GM12892 (cell line): ENCODE results near the gene PSG11.
"Not testable (repeated sequence)": the region's sequence is repeated elsewhere in the genome, so short reads cannot be mapped to it uniquely, and the experiment has no call there.

Experiments
- DNase-seq: peaks from one replicate; pipeline ENCODE4 v3.0.0; 2011; ENCODE audit not compliant: insufficient read length
- FAIRE-seq: peaks from 2 replicates; lab custom pipeline; 2011; peaks lifted over from hg19 to GRCh38; lab: Jason Lieb, UNC
- POLR2A ChIP-seq: IDR thresholded peaks from 2 replicates; pipeline ENCODE4 v1.6.1; 2011; ENCODE audit warnings: low read depth, low read length, control low read depth
- POLR2AphosphoS5 ChIP-seq: IDR thresholded peaks from 2 replicates; pipeline ENCODE4 v1.6.1; 2011; ENCODE audit warnings: low read depth, low read length, control low read depth
- TAF1 ChIP-seq: IDR thresholded peaks from 2 replicates; pipeline ENCODE4 v1.6.1; 2011; ENCODE audit warnings: low read depth, mild to moderate bottlenecking, control low read depth, low read length, borderline replicate concordance

PSG11 gene

GRCh38 chr19:42996161-42996560 lies 30.1 kb downstream of the PSG11 start:
- FAIRE-seq = not testable (repeated sequence)

GRCh38 chr19:42992029-42992604 lies 34.2 kb downstream of the PSG11 start:
- not testable (repeated sequence) for DNase-seq, FAIRE-seq

More at GRCh38 chr19:42996161-42996560, 30.1 kb downstream of the PSG11 start:
- not testable (repeated sequence) for DNase-seq

- no peak for TF ChIP-seq POLR2AphosphoS5
- no peak for TF ChIP-seq TAF1
- TF ChIP-seq POLR2A = no peak
- DNase-seq = no peak
- no peak for FAIRE-seq
Measured at GRCh38 chr19:42989851-42990250, 36.4 kb downstream of the PSG11 start.

GRCh38 chr19:42989186-42989585 lies 37.1 kb downstream of the PSG11 start:
- FAIRE-seq, DNase-seq: not testable (repeated sequence)

- FAIRE-seq, DNase-seq: not testable (repeated sequence)
Measured at GRCh38 chr19:42988206-42988605, 38.1 kb downstream of the PSG11 start.

GRCh38 chr19:42985588-42985987 lies 40.7 kb downstream of the PSG11 start:
- TF ChIP-seq TAF1 (no peak), POLR2A (no peak)
- FAIRE-seq (no peak), DNase-seq (no peak)

- not testable (repeated sequence) for DNase-seq, FAIRE-seq
Measured at GRCh38 chr19:42982111-42982510, 44.2 kb downstream of the PSG11 start.

- not testable (repeated sequence) for FAIRE-seq, DNase-seq
Measured at GRCh38 chr19:42971451-42971850, 54.8 kb downstream of the PSG11 start.

- DNase-seq = no peak
- FAIRE-seq = no peak
- TF ChIP-seq POLR2A = no peak
- TF ChIP-seq POLR2AphosphoS5 = no peak
- TF ChIP-seq TAF1 = no peak
Measured at GRCh38 chr19:42965176-42965575, 61.1 kb downstream of the PSG11 start.

- no peak for FAIRE-seq
- no peak for DNase-seq
- TF ChIP-seq POLR2A = no peak
- TF ChIP-seq POLR2AphosphoS5 = no peak
- no peak for TF ChIP-seq TAF1
Measured at GRCh38 chr19:42961119-42961518, 65.2 kb downstream of the PSG11 start.
